ENCODE measurements around the gene CHID1. TPM values are rescaled to one million over a fixed set of nuclear protein-coding genes. Genes with fewer than 3 reads are reported as not detected.

Gene CHID1
- total and polyA plus RNA-seq, 2 of the 8 experiments (the other 6 are each of a cell fraction or from before 2014, with no cell fraction given) = 81.2 to 88.5 TPM

DNA sequence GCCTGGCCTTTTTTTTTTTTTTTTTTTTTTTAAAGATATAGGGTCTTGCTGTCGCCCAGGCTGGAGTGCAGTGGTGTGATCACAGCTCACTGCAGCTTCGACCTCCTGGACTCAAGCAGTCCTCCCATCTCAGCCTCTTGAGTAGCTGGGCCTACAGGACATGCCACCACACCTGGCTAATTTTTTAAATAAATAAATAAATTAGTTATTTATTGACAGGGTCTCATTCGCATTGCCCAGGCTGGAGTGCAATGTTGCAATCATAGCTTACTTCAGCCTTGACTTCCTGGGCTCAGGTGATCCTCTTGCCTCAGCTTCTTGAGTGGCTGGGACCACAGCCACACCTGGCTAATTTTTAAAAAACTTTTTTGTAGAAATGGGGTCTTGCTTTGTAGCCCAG lies 25.6 kb upstream of the CHID1 start (continued):
- TF ChIP-seq BRCA1 (IDR thresholded peaks at IDR 0.05; ENCODE audit: low read depth, low read length) (no peak), ZNF274 (IDR thresholded peaks at IDR 0.05; ENCODE audit: borderline replicate concordance, extremely low read depth, low read length) (no peak), SIRT6 (IDR thresholded peaks at IDR 0.05; ENCODE audit: low read length) (no peak), GABPA (IDR thresholded peaks at IDR 0.05; ENCODE audit: borderline replicate concordance, insufficient read depth, low read length) (no peak)
- TF ChIP-seq, protein P1, sequence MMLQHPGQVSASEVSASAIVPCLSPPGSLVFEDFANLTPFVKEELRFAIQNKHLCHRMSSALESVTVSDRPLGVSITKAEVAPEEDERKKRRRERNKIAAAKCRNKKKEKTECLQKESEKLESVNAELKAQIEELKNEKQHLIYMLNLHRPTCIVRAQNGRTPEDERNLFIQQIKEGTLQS (IDR thresholded peaks at IDR 0.05; ENCODE audit: insufficient read depth, low read depth, low read length) = no peak
